HL-60/S4 treated with phorbol 12-myristate 13-acetate at 8.2 ng/mL for 4 days and 3 days (cell line): ENCODE results near the gene HTRA3.

Experiments
- in situ Hi-C: fragments of 300-500 bp; cut with MboI; formaldehyde crosslinking; loops from 2 replicates; pipeline ENCODE4 v1.15.0; 2022; ENCODE audit warnings: low sequenced_read_pairs

Gene HTRA3

GRCh38 chr4:8352368-8353157 is 83.0 kb downstream of the HTRA3 start:
- in situ Hi-C loops = no loop called here

- in situ Hi-C loops = no loop called here
These were observed 83.7 kb downstream of the HTRA3 start for GRCh38 chr4:8353158-8353669.

DNA sequence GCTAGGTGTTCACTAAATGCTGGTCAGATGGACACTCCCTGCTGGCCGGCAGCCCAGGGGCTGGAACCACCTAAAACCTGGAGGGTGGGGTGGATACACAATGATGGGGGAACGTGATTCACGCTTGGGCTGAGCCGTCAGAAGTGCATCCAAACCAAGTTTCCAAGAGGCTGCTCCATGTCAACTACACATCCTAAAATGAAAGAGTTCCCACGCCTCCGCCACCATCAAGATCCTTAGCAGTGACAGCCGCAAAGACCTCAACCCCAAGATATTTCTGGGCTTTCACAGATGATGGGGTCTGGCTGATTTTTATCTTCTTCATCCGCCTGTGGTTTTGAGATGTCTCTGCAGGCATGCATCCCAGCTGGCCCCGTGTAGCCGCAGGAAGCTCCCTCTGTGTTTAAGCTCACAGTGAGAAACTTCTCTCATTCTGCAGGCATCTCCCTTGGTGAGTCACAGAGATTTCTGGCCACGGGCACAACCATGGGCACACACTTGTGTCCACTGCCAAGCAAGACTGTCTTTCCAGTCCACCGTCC is 84.4 kb downstream of the HTRA3 start:
- in situ Hi-C loops = no loop called here

DNA sequence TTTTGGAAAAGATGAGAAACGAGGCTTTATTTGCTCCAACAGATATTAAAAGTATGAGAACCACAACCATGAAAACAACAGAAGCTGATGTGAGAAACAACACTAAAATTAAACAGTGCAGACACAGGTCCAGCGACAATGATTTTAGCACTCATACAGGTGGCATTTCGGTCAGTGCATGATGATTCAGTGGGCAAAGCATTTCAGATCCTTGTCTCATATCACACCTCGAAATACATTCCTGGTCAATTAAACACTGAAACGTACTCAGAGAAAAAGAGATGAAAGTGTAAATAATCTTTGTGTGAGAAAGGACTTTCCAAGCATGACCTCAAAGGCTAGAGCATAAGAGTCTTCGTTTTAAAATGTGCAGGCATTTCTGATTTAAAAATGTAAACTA is 85.8 kb downstream of the HTRA3 start:
- in situ Hi-C loops = no loop called here

DNA sequence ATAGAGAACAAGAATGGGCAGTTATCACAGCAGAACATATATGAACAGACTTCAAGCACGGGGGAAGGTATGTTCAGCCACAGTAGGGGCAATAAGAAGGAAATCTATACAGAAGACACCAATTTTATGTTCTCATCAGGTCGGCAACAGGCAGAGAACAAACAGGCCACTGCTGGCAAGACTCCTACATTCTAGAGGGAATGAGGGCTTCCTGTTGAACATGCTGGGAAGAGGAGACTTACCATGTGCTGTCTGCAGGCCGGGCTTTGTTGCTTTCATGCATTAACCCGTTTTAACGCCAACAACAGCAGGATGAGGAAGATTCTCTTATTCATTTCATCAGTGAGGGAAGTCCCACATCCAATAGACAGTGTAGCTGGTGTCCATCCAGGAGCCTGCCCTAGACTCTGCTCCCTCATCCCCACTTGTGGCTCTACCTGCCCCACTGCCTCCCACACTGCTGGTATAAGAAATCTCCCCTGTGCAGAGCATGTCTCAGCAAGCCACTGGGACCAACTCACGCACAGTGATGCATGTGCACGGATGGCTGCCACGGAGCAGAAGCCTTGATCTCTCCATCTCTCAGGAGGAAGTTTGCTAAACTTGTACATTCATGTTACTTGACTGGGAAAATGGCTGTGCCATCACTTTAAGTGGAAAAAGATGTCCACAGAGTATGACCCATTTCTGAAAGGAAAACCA is 86.5 kb downstream of the HTRA3 start:
- in situ Hi-C loops = no loop called here
